MM.1S (cell line): ENCODE results near the gene EXOC5.

Source experiments
- DNase-seq: peaks from one replicate; pipeline ENCODE4 v3.0.0-alpha.2; 2015
- H2AFZ ChIP-seq: fragments of 300-600 bp; sonication (generic); 2 replicates; pipeline ENCODE4 v1.6.0; 2016; ENCODE audit warnings: antibody characterized with exemption, low read length
- H3F3A ChIP-seq: fragments of 300-600 bp; sonication (generic); 2 replicates; pipeline ENCODE4 v1.6.1; 2016; ENCODE audit warnings: mild to moderate bottlenecking, antibody characterized with exemption, low read length, moderate library complexity, mixed read lengths; ENCODE audit not compliant: insufficient read depth
- H3K27ac ChIP-seq: fragments of 300-600 bp; sonication (generic); 2 replicates; pipeline ENCODE4 v1.5.1; 2016; ENCODE audit warnings: mild to moderate bottlenecking, low read length
- H3K27me3 ChIP-seq: fragments of 300-600 bp; sonication (generic); replicated peaks from 2 replicates; pipeline ENCODE4 v1.6.0; 2016; ENCODE audit warnings: low read length; ENCODE audit not compliant: insufficient read depth
- H3K36me3 ChIP-seq: fragments of 300-600 bp; sonication (generic); replicated peaks from 2 replicates; pipeline ENCODE4 v1.6.1; 2016; ENCODE audit warnings: mild to moderate bottlenecking, low read length, mixed read lengths; ENCODE audit not compliant: insufficient read depth
- H3K4me1 ChIP-seq: fragments of 300-600 bp; sonication (generic); 2 replicates; pipeline ENCODE4 v1.6.1; 2016; ENCODE audit warnings: low read length, mixed read lengths
- H3K4me2 ChIP-seq: fragments of 300-600 bp; sonication (generic); 2 replicates; pipeline ENCODE4 v1.6.0; 2016; ENCODE audit warnings: low read depth, low read length
- H3K4me3 ChIP-seq: fragments of 300-600 bp; sonication (generic); 2 replicates; pipeline ENCODE4 v1.5.1; 2016; ENCODE audit warnings: low read length, mixed read lengths
- H3K79me2 ChIP-seq: fragments of 300-600 bp; sonication (generic); 2 replicates; pipeline ENCODE4 v1.6.1; 2016; ENCODE audit warnings: mixed run types, low read length, mixed read lengths
- H3K9ac ChIP-seq: fragments of 300-600 bp; sonication (generic); 2 replicates; pipeline ENCODE4 v1.6.1; 2016; ENCODE audit warnings: low read length, mixed read lengths
- H3K9me2 ChIP-seq: fragments of 300-600 bp; sonication (generic); replicated peaks from 2 replicates; pipeline ENCODE4 v1.6.1; 2016; ENCODE audit warnings: mild to moderate bottlenecking, low read length, mixed read lengths; ENCODE audit not compliant: insufficient read depth
- H3K9me3 ChIP-seq: fragments of 300-600 bp; sonication (generic); replicated peaks from 2 replicates; pipeline ENCODE4 v1.6.1; 2016; ENCODE audit warnings: mild to moderate bottlenecking, low read length, mixed read lengths; ENCODE audit not compliant: insufficient read depth
- H4K20me1 ChIP-seq: fragments of 300-600 bp; sonication (generic); 2 replicates; pipeline ENCODE4 v1.6.1; 2016; ENCODE audit warnings: mild to moderate bottlenecking, low read length, moderate library complexity, mixed read lengths; ENCODE audit not compliant: insufficient read depth
- EZH2 ChIP-seq: fragments of 300-600 bp; sonication (generic); optimal IDR thresholded peaks from 2 replicates; pipeline ENCODE3; 2017; ENCODE audit warnings: low read depth, mild to moderate bottlenecking, antibody characterized with exemption, low read length, mixed read lengths
- EZH2phosphoT487 ChIP-seq: fragments of 300-600 bp; sonication (generic); IDR thresholded peaks from 2 replicates; pipeline ENCODE4 v1.6.1; 2018; ENCODE audit warnings: antibody characterized with exemption, low read length
- TF ChIP-seq, protein P1 (sequence below): fragments of 300-600 bp; sonication (generic); IDR thresholded peaks from 2 replicates; pipeline ENCODE4 v1.5.1; 2016; ENCODE audit warnings: antibody characterized with exemption, low read length, mixed read lengths

EXOC5 gene

DNA sequence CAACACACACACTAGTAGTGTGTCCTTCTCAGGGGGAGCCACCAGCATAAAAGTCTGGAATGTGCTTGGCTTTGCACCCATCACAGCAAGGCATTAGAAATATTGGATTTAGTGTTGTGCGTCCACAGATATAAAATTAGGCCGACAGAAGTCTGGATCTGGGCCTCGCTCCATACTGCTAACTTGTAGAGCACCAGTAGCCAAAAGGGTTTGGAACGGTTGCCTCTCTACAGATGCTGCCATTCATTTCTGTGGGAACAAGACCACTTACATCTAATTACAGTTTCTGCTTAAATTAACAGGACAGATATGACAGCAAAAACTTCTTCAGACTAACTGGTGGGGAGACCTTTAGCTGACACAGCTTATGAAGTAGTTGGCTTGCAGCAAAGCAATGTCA, 94.2 kb downstream of the EXOC5 start:
- H3K36me3 ChIP-seq: no peaks in the 10 kb centered on the region
- H3K27me3 ChIP-seq: no peaks in the 10 kb centered on the region
- H3F3A ChIP-seq: no peaks in the 10 kb centered on the region
- H3K9me3 ChIP-seq: no peaks in the 10 kb centered on the region
- DNase-seq: no peak
- H4K20me1 ChIP-seq: no peaks in the 10 kb centered on the region
- no peaks in the 10 kb centered on the region for H3K4me1 ChIP-seq
- H2AFZ ChIP-seq: no peak overlapping the region
- TF ChIP-seq EZH2phosphoT487 (no peak), EZH2 (no peak)
- TF ChIP-seq, protein P1, sequence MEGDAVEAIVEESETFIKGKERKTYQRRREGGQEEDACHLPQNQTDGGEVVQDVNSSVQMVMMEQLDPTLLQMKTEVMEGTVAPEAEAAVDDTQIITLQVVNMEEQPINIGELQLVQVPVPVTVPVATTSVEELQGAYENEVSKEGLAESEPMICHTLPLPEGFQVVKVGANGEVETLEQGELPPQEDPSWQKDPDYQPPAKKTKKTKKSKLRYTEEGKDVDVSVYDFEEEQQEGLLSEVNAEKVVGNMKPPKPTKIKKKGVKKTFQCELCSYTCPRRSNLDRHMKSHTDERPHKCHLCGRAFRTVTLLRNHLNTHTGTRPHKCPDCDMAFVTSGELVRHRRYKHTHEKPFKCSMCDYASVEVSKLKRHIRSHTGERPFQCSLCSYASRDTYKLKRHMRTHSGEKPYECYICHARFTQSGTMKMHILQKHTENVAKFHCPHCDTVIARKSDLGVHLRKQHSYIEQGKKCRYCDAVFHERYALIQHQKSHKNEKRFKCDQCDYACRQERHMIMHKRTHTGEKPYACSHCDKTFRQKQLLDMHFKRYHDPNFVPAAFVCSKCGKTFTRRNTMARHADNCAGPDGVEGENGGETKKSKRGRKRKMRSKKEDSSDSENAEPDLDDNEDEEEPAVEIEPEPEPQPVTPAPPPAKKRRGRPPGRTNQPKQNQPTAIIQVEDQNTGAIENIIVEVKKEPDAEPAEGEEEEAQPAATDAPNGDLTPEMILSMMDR: no peak
- H3K9me2 ChIP-seq: no peaks in the 10 kb centered on the region
- H3K4me2 ChIP-seq: no peak overlapping the region
- no peaks in the 10 kb centered on the region for H3K79me2 ChIP-seq
- no peak overlapping the region for H3K27ac ChIP-seq
- no peak overlapping the region for H3K9ac ChIP-seq
- no peak overlapping the region for H3K4me3 ChIP-seq

DNA sequence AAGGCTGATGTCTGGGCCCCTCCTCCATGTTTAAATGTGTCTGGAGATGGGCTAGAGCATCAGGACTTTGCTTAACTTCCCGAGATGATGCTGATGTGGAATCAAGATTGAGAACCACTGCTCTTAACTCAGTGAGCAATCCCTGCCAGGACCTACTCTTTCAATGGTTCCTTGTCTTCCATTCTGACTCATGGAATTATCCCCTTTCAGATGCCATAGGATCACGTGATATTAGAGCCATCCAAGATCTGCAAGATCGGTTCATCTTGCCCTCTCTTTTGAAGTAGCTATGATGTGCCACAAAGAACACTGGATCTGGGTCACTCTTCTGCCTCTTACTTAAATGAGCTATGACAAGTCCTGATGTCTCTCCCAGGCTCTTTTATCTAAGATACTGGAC, 96.8 kb downstream of the EXOC5 start:
- DNase-seq: no peak
- no peaks in the 10 kb centered on the region for H3K79me2 ChIP-seq
- TF ChIP-seq EZH2phosphoT487 (no peak), EZH2 (no peak)
- TF ChIP-seq, protein P1: no peak
- no peaks in the 10 kb centered on the region for H3K9me2 ChIP-seq
- H3F3A ChIP-seq: no peaks in the 10 kb centered on the region
- no peaks in the 10 kb centered on the region for H4K20me1 ChIP-seq
- H3K9me3 ChIP-seq: no peaks in the 10 kb centered on the region
- no peak overlapping the region for H3K27ac ChIP-seq
- no peak overlapping the region for H3K4me2 ChIP-seq
- H3K9ac ChIP-seq: no peak overlapping the region
- H3K4me3 ChIP-seq: no peak overlapping the region
- no peak overlapping the region for H2AFZ ChIP-seq
- no peaks in the 10 kb centered on the region for H3K36me3 ChIP-seq
- H3K27me3 ChIP-seq: no peaks in the 10 kb centered on the region
- no peaks in the 10 kb centered on the region for H3K4me1 ChIP-seq

GRCh38 chr14:57171363-57171762, 97.3 kb downstream of the EXOC5 start:
- H3K79me2 ChIP-seq: no peaks in the 10 kb centered on the region
- no peak overlapping the region for H3K9ac ChIP-seq
- H3K4me1 ChIP-seq: no peaks in the 10 kb centered on the region
- TF ChIP-seq EZH2: no peak
- TF ChIP-seq, protein P1: no peak
- no peak for TF ChIP-seq EZH2phosphoT487
- no peak for DNase-seq
- no peaks in the 10 kb centered on the region for H4K20me1 ChIP-seq
- H3K4me3 ChIP-seq: no peak overlapping the region
- H3K27me3 ChIP-seq: no peaks in the 10 kb centered on the region
- no peaks in the 10 kb centered on the region for H3K9me2 ChIP-seq
- H3K27ac ChIP-seq: no peak overlapping the region
- H3K4me2 ChIP-seq: no peak overlapping the region
- no peak overlapping the region for H2AFZ ChIP-seq
- no peaks in the 10 kb centered on the region for H3K9me3 ChIP-seq
- no peaks in the 10 kb centered on the region for H3F3A ChIP-seq
- H3K36me3 ChIP-seq: no peaks in the 10 kb centered on the region
